ENCODE results near the gene ONECUT2.
"Not testable (repeated sequence)": the region's sequence is repeated elsewhere in the genome, so short reads cannot be mapped to it uniquely, and the experiment has no call there.

The ONECUT2 gene

DNA sequence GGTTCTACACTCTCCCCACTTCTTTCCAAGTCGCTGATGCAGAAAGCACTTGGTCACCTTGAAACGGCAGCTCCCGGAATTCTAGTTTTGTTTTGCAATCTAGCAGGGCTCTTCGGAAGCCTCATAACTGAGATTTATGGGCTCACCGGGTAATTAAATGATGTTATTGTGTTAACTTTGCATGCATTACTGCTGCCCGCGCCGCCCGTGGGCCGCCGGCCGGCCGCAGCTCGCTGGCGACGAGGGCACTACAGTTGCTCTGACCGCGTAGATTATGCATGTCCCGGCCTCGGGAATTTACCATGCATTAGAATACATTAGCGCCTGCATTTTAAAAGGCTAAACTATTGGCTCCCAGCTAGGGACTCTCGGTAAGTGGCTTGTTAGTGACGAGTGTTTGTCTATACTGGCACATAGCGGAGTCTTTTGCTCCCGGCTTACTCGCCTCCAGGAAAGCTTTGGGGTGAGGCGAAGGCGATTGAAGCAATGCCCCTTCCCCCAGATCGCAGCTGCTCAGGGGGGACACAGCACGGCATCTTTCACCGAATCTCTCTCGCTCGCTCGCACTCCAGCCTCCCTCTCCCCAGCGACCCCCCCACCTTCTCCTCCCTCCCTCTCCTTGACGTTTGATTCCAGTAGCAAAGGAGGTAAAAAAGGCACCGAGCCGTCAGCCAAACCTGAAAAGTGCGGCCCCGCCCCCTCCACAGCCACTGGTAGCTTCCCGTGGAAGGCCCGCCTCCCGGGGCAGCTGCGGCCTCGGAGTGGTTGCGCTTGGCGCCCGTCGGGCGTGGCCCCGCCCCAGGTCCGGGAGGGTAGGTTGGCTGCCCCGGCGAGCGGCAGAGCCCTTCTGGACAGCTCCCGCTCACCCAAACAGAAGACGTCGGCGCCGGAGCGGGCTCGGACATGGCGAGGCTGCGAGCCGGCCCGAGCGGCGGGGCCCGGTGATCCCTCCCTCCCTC, at the start of gene ONECUT2:
Gene ONECUT2, plus strand, starts transcription at position 839 of the 959 bp plus-strand sequence. CDS start 343 bp downstream, outside the sequence.
- peak; percentile 72 for DNase-seq

GRCh38 chr18:57389271-57389670, 45.9 kb upstream of the ONECUT2 start:
- no peak for DNase-seq

- no peak for DNase-seq
Measured at GRCh38 chr18:57390044-57390443, 45.1 kb upstream of the ONECUT2 start.

DNA sequence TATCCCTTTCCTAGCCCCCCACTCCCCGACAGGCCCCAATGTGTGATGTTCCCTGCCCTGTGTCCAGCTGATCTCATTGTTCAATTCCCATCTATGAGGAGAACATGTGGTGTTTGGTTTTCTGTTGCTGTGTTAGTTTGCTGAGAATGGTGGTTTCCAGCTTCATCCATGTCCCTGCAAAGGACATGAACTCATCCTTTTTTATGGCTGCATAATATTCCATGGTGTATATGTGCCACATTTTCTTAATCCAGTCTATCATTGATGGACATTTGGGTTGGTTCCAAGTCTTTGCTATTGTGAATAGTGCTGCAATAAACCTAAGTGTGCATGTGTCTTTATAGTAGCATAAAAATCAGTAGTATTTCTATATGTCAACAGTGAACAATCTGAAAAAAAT, 40.4 kb upstream of the ONECUT2 start:
- DNase-seq, result not testable (repeated sequence)

- not testable (repeated sequence) for DNase-seq
Measured at GRCh38 chr18:57396831-57397230, 38.3 kb upstream of the ONECUT2 start.

GRCh38 chr18:57397440-57398132, 37.6 kb upstream of the ONECUT2 start:
- peak; percentile 6 for DNase-seq

- DNase-seq, result no peak
Measured at GRCh38 chr18:57404345-57404744, 30.8 kb upstream of the ONECUT2 start.

DNA sequence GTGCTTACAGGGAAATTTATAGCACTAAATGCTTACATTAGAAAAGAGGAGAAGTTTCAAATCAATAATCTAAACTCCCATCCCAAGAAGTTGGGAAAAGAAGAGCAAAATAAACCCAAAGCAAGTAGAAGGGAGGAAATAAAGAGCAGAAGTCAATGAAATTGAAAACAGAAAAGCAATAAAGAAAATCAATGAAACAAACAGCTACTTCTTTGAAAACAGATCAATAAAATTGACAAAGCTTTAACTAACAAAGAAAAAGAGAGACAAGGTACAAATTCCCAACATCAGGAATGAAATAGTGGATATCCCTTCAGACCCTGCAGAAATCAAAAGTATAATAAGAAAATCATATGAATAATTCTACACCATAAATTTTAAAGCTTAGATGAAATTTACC, 25.5 kb upstream of the ONECUT2 start:
- no peak for DNase-seq

- no peak for DNase-seq
Measured at GRCh38 chr18:57410749-57411148, 24.4 kb upstream of the ONECUT2 start.

GRCh38 chr18:57416542-57416941, 18.6 kb upstream of the ONECUT2 start:
- no peak for DNase-seq

- no peak for DNase-seq
Measured at GRCh38 chr18:57422313-57422872, 12.8 kb upstream of the ONECUT2 start.

DNA sequence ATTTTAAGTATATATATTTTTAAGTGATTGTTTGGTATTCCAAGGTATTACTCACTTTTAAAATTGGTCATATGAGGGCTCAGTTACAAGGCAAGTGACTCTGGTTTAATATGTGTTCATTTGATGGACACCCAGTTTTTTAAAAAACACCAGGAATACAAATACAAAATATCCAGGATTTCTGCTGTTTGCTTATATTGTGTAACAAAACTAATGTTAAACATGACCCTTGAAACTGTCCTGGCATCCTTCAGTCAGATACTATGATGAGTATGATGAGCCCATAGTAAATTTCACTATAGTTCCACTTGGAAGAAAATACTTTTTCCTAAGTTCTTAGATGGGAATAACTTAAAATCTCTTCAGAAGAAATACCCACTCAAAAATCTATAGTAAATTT, 11.4 kb upstream of the ONECUT2 start:
- DNase-seq, result no peak

GRCh38 chr18:57425096-57425495, 10.1 kb upstream of the ONECUT2 start:
- no peak for DNase-seq

- no peak for DNase-seq
Measured at GRCh38 chr18:57426187-57426586, 9.0 kb upstream of the ONECUT2 start.

GRCh38 chr18:57427429-57428201, 7.6 kb upstream of the ONECUT2 start:
- no peak for DNase-seq

DNA sequence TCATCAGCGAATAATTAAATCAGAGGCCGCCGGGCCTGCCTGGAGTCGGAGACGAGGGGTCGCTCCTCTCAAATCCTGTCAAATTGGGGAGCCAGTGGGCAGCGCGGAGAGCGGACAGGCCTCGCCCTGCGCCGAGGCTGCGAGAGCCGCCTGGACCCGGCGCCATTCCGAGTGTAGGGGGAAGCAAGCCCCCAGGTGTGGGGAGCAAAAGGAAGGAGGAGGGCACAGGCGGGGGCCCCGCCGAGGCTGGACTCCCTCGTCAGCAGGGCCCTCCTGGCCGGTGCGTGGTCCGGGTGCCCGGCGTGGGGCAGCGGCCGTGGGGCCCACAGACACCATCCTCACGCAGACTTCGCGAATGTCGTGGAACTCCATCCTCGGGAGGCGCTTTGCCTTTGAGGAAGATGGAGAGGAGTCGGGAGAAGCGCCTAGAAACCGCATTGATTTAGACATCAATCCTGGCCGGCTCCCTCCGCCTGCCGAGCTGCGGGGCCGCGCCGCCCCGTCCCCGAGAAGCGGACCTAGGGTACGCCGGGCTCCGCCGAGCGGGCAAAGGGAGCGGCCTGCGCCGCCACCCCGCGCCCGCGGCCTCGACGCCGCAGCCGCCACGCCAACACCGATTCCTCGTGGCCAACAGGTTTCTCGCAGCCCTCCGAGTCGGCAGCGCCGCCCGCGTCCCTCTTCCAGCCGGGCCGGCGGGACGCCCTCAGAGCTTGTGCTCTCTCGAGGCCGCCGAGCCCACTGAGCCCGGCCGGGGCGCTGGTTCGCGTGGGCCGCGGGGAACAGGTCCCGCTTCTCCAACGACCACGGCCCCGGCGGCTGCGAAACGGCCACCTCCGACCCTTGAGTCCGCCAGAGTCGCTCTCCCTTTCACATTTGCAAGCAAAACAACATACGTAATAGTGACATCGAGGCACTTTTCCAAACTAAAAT, 6.7 kb upstream of the ONECUT2 start:
- no peak for DNase-seq

GRCh38 chr18:57429167-57430078, 5.8 kb upstream of the ONECUT2 start:
- peak; percentile 60 for DNase-seq

DNA sequence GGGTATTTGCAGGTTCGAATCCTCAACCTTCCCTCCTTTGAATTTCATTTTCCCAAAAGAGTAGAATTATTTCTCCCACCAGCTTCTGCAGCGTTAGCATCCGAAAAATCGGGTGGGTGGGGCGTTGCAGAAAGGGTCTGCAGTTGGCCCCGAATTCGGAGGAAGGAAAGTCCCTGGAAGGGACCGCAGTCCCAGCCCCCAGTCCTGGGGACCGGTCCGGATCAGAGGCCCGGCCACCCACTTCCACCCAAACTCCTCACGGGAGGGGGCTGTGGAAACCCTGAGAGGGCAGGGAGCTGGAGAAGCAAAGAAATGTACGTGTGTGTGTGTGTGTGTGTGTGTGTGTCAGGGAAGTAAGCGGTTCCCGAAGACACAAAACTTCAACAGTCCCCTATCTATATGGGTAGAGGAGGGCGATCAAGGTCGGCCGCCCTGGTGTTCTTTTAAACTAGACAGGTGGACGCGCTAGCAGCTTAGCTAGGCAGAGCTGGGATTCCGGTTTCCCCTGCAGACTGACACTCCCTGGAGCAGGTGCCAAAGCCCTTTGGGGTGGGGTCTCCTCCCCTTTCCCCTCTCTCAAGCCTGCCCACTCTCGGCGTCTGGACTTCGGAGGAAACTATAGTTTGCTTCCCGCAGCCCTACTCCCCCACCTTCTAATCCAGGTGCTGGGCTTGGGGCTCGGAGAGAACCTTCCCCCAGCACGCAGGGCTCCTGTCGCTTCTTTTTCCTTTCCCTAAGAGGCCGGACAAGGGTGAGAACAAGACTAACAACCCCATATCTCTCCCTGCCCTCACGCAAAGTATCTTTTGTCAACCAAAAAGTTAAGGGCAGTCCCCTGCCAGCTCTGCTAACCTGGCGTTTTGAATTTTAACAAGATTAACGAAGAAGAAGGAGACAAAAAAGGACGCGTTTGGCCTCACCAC, 4.8 kb upstream of the ONECUT2 start:
- DNase-seq, result no peak

- no peak for DNase-seq
Measured at GRCh38 chr18:57431002-57431382, 4.2 kb upstream of the ONECUT2 start.

Data from inflammatory macrophage treated with lipopolysaccharide for 4 hours (primary cell).